ENCODE results near the gene IL1R2. TPM values are rescaled to one million over a fixed set of nuclear protein-coding genes. Genes with fewer than 3 reads are reported as not detected.

The IL1R2 gene
- total and polyA plus RNA-seq, 4 donors: 1.1 TPM; not detected in 3

GRCh38 chr2:102053096-102053495 is 61.3 kb downstream of the IL1R2 start:
- Histone ChIP-seq H3K4me1 (ENCODE audit: control insufficient read depth, insufficient read depth, low read length) (peaks cover 16% of the 10 kb centered on the region), H3K27me3 (ENCODE audit: control insufficient read depth, insufficient read depth, low read length) (no peaks in the 10 kb centered on the region), H3K4me3 (ENCODE audit: low read depth, low read length) (no peak overlapping the region), H3K9me3 (ENCODE audit: control insufficient read depth, insufficient read depth, low read length) (no peaks in the 10 kb centered on the region), H3K36me3 (ENCODE audit: control insufficient read depth, insufficient read depth, low read length) (no peaks in the 10 kb centered on the region), H3K27ac (ENCODE audit: low read depth, low read length) (no peak overlapping the region)
- no peak for DNase-seq (ENCODE audit: low read depth in 4 of 6, low spot score in 6 of 6)
- 100% methylated on average over 1 of the region's 8 CpGs for WGBS (ENCODE audit: insufficient coverage)

- no peaks in the 10 kb centered on the region for H3K9me3 ChIP-seq (ENCODE audit: control insufficient read depth, insufficient read depth, low read length)
- peaks cover 15% of the 10 kb centered on the region for H3K4me1 ChIP-seq (ENCODE audit: control insufficient read depth, insufficient read depth, low read length)
- 90% methylated on average over 5 of the region's 5 CpGs for WGBS (ENCODE audit: insufficient coverage)
- H3K36me3 ChIP-seq (ENCODE audit: control insufficient read depth, insufficient read depth, low read length): no peaks in the 10 kb centered on the region
- peak in 1 of 6 donors; percentile 35 for DNase-seq (ENCODE audit: low read depth in 4 of 6, low spot score in 6 of 6)
- H3K27me3 ChIP-seq (ENCODE audit: control insufficient read depth, insufficient read depth, low read length): peaks cover 5% of the 10 kb centered on the region
- no peak overlapping the region for H3K27ac ChIP-seq (ENCODE audit: low read depth, low read length)
- H3K4me3 ChIP-seq (ENCODE audit: low read depth, low read length): no peak overlapping the region
Observed at GRCh38 chr2:102055346-102055990, 63.7 kb downstream of the IL1R2 start.

GRCh38 chr2:102056079-102056581 is 64.4 kb downstream of the IL1R2 start:
- H3K36me3 ChIP-seq (ENCODE audit: control insufficient read depth, insufficient read depth, low read length): no peaks in the 10 kb centered on the region
- H3K9me3 ChIP-seq (ENCODE audit: control insufficient read depth, insufficient read depth, low read length): no peaks in the 10 kb centered on the region
- peaks cover 15% of the 10 kb centered on the region for H3K4me1 ChIP-seq (ENCODE audit: control insufficient read depth, insufficient read depth, low read length)
- peaks cover 5% of the 10 kb centered on the region for H3K27me3 ChIP-seq (ENCODE audit: control insufficient read depth, insufficient read depth, low read length)
- WGBS (ENCODE audit: insufficient coverage): 90% methylated on average over 1 of the region's 3 CpGs
- H3K27ac ChIP-seq (ENCODE audit: low read depth, low read length): no peak overlapping the region
- H3K4me3 ChIP-seq (ENCODE audit: low read depth, low read length): no peak overlapping the region
- DNase-seq (ENCODE audit: low read depth in 4 of 6, low spot score in 6 of 6): no peak

GRCh38 chr2:102057502-102058292 is 65.9 kb downstream of the IL1R2 start:
- Histone ChIP-seq H3K27me3 (ENCODE audit: control insufficient read depth, insufficient read depth, low read length) (peaks cover 7% of the 10 kb centered on the region), H3K9me3 (ENCODE audit: control insufficient read depth, insufficient read depth, low read length) (no peaks in the 10 kb centered on the region), H3K27ac (ENCODE audit: low read depth, low read length) (peak overlapping the region; percentile 43), H3K4me3 (ENCODE audit: low read depth, low read length) (no peak overlapping the region), H3K4me1 (ENCODE audit: control insufficient read depth, insufficient read depth, low read length) (peaks cover 17% of the 10 kb centered on the region), H3K36me3 (ENCODE audit: control insufficient read depth, insufficient read depth, low read length) (no peaks in the 10 kb centered on the region)
- whole genome bisulfite sequencing (ENCODE audit: insufficient coverage): 22% methylated on average over 8 of the region's 14 CpGs
- peak in 3 of 6 donors; percentile 39 to 70 (median 62) for DNase-seq (ENCODE audit: low read depth in 4 of 6, low spot score in 6 of 6)

GRCh38 chr2:102058293-102058833 is 66.6 kb downstream of the IL1R2 start:
- Histone ChIP-seq H3K4me3 (ENCODE audit: low read depth, low read length) (no peak overlapping the region), H3K27ac (ENCODE audit: low read depth, low read length) (peak overlapping the region; percentile 43), H3K27me3 (ENCODE audit: control insufficient read depth, insufficient read depth, low read length) (peaks cover 7% of the 10 kb centered on the region), H3K36me3 (ENCODE audit: control insufficient read depth, insufficient read depth, low read length) (no peaks in the 10 kb centered on the region), H3K9me3 (ENCODE audit: control insufficient read depth, insufficient read depth, low read length) (no peaks in the 10 kb centered on the region), H3K4me1 (ENCODE audit: control insufficient read depth, insufficient read depth, low read length) (peaks cover 18% of the 10 kb centered on the region)
- no peak for DNase-seq (ENCODE audit: low read depth in 4 of 6, low spot score in 6 of 6)
- 60% methylated on average over 2 of the region's 8 CpGs for WGBS (ENCODE audit: insufficient coverage)

DNA sequence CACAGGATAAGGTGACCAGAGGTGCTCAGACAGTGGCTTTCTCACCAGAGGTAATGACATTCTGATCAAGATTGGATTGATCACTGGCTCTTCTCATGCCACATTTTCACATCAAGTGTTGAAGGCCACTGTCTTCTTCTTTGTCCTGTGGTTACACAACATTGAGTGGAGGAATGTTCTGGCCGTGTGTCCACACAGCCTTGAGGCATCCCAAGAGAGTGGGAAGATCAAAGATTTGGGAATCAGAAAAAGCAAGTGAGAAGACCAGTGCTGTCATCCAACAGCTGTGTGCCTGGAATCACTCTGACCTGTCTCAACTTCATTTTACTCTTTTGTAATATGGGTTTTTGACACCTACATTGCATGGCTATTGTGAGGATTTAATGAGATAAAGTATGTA is 67.4 kb downstream of the IL1R2 start:
- WGBS (ENCODE audit: insufficient coverage): no CpG with 5 or more reads among the region's 1 CpG
- H3K36me3 ChIP-seq (ENCODE audit: control insufficient read depth, insufficient read depth, low read length): no peaks in the 10 kb centered on the region
- peaks cover 25% of the 10 kb centered on the region for H3K4me1 ChIP-seq (ENCODE audit: control insufficient read depth, insufficient read depth, low read length)
- H3K4me3 ChIP-seq (ENCODE audit: low read depth, low read length): no peak overlapping the region
- DNase-seq (ENCODE audit: low read depth in 4 of 6, low spot score in 6 of 6): no peak
- H3K27ac ChIP-seq (ENCODE audit: low read depth, low read length): no peak overlapping the region
- peaks cover 7% of the 10 kb centered on the region for H3K27me3 ChIP-seq (ENCODE audit: control insufficient read depth, insufficient read depth, low read length)
- no peaks in the 10 kb centered on the region for H3K9me3 ChIP-seq (ENCODE audit: control insufficient read depth, insufficient read depth, low read length)

GRCh38 chr2:102060047-102060446 is 68.3 kb downstream of the IL1R2 start:
- H3K36me3 ChIP-seq (ENCODE audit: control insufficient read depth, insufficient read depth, low read length): no peaks in the 10 kb centered on the region
- WGBS (ENCODE audit: insufficient coverage): 59% methylated on average over 3 of the region's 3 CpGs
- peaks cover 29% of the 10 kb centered on the region for H3K4me1 ChIP-seq (ENCODE audit: control insufficient read depth, insufficient read depth, low read length)
- no peaks in the 10 kb centered on the region for H3K9me3 ChIP-seq (ENCODE audit: control insufficient read depth, insufficient read depth, low read length)
- H3K27ac ChIP-seq (ENCODE audit: low read depth, low read length): no peak overlapping the region
- no peak overlapping the region for H3K4me3 ChIP-seq (ENCODE audit: low read depth, low read length)
- DNase-seq (ENCODE audit: low read depth in 4 of 6, low spot score in 6 of 6): peak in 1 of 6 donors; percentile 25
- H3K27me3 ChIP-seq (ENCODE audit: control insufficient read depth, insufficient read depth, low read length): peaks cover 7% of the 10 kb centered on the region

- peaks cover 31% of the 10 kb centered on the region for H3K4me1 ChIP-seq (ENCODE audit: control insufficient read depth, insufficient read depth, low read length)
- 75% methylated on average over 4 of the region's 4 CpGs for whole genome bisulfite sequencing (ENCODE audit: insufficient coverage)
- peaks cover 7% of the 10 kb centered on the region for H3K27me3 ChIP-seq (ENCODE audit: control insufficient read depth, insufficient read depth, low read length)
- DNase-seq (ENCODE audit: low read depth in 4 of 6, low spot score in 6 of 6): peak in 1 of 6 donors; percentile 42
- H3K27ac ChIP-seq (ENCODE audit: low read depth, low read length): no peak overlapping the region
- H3K36me3 ChIP-seq (ENCODE audit: control insufficient read depth, insufficient read depth, low read length): no peaks in the 10 kb centered on the region
- no peaks in the 10 kb centered on the region for H3K9me3 ChIP-seq (ENCODE audit: control insufficient read depth, insufficient read depth, low read length)
- H3K4me3 ChIP-seq (ENCODE audit: low read depth, low read length): no peak overlapping the region
Observed at GRCh38 chr2:102060792-102061191, 69.0 kb downstream of the IL1R2 start.

GRCh38 chr2:102061286-102061699 is 69.5 kb downstream of the IL1R2 start:
- Histone ChIP-seq H3K4me1 (ENCODE audit: control insufficient read depth, insufficient read depth, low read length) (peaks cover 31% of the 10 kb centered on the region), H3K4me3 (ENCODE audit: low read depth, low read length) (no peak overlapping the region), H3K27ac (ENCODE audit: low read depth, low read length) (no peak overlapping the region), H3K27me3 (ENCODE audit: control insufficient read depth, insufficient read depth, low read length) (peaks cover 7% of the 10 kb centered on the region), H3K9me3 (ENCODE audit: control insufficient read depth, insufficient read depth, low read length) (no peaks in the 10 kb centered on the region), H3K36me3 (ENCODE audit: control insufficient read depth, insufficient read depth, low read length) (no peaks in the 10 kb centered on the region)
- no peak for DNase-seq (ENCODE audit: low read depth in 4 of 6, low spot score in 6 of 6)
- WGBS (ENCODE audit: insufficient coverage): 86% methylated on average over 1 of the region's 7 CpGs
